CD14-positive monocyte (primary cell): ENCODE data around the gene RAB14. TPM values are rescaled to one million over a fixed set of nuclear protein-coding genes. Genes with fewer than 3 reads are reported as not detected.
A peak's percentile ranks its signal among the peaks of the same experiment; 100 is the strongest.

Experiments used
- DNase-seq, 3 donors: peaks; one replicate each; pipeline ENCODE4 v3.0.0-alpha.2; 2011 to 2022
- H2AFZ ChIP-seq: 2 replicates; pipeline ENCODE4 v1.6.0; 2012; ENCODE audit warnings: mild to moderate bottlenecking, low read depth, low read length, inconsistent platforms; ENCODE audit not compliant: insufficient read depth, poor library complexity, severe bottlenecking
- H3K27ac ChIP-seq, 2 donors: 1 replicate in 1 of 2; 2 replicates in 1 of 2; pipeline ENCODE4 v1.5.1; 2012 to 2013; ENCODE audit warnings: low read length in 2 of 2, control low read depth in 1 of 2, inconsistent platforms in 1 of 2, low read depth in 1 of 2, mild to moderate bottlenecking in 1 of 2
- H3K27me3 ChIP-seq, 2 donors: one replicate each; pipeline versions ENCODE4 v1.6.0 to v1.6.1; 2011 to 2013; ENCODE audit warnings: low read length in 2 of 2; ENCODE audit not compliant: control insufficient read depth in 2 of 2, insufficient read depth in 2 of 2
- H3K36me3 ChIP-seq, 2 donors: replicated peaks in 1 of 2; 1 replicate in 1 of 2; 2 replicates in 1 of 2; pipeline versions ENCODE4 v1.5.1 to v1.6.1; 2012 to 2013; ENCODE audit warnings: low read length in 2 of 2, control low read depth in 1 of 2, inconsistent platforms in 1 of 2, mild to moderate bottlenecking in 1 of 2; ENCODE audit not compliant: insufficient read depth in 2 of 2, control insufficient read depth in 1 of 2
- H3K4me1 ChIP-seq, 2 donors: 1 replicate in 1 of 2; 2 replicates in 1 of 2; pipeline versions ENCODE4 v1.5.1 to v1.6.1; 2012 to 2013; ENCODE audit warnings: low read length in 2 of 2, control low read depth in 1 of 2, inconsistent platforms in 1 of 2, mild to moderate bottlenecking in 1 of 2, moderate library complexity in 1 of 2; ENCODE audit not compliant: insufficient read depth in 2 of 2, control insufficient read depth in 1 of 2
- H3K4me2 ChIP-seq: replicated peaks from 2 replicates; pipeline ENCODE3; 2012; ENCODE audit warnings: low read length, moderate library complexity, mild to moderate bottlenecking; ENCODE audit not compliant: poor library complexity, severe bottlenecking; ENCODE audit errors: extremely low read depth
- H3K4me3 ChIP-seq, 3 experiments: fragments of 200-600 bp in 1 of 3; sonication (generic) in 1 of 3; replicated peaks in 1 of 3; 1 replicate in 2 of 3; 2 replicates in 1 of 3; pipeline ENCODE4 v1.5.1; 2011 to 2013; ENCODE audit warnings: low read length in 3 of 3, mild to moderate bottlenecking in 3 of 3, control low read depth in 2 of 3, low read depth in 2 of 3, inconsistent platforms in 1 of 3, moderate library complexity in 1 of 3
- H3K79me2 ChIP-seq: 2 replicates; pipeline ENCODE4 v1.6.0; 2012; ENCODE audit warnings: mild to moderate bottlenecking, control low read depth, inconsistent platforms, low read length, moderate library complexity; ENCODE audit not compliant: insufficient read depth
- H3K9ac ChIP-seq: 2 replicates; pipeline ENCODE4 v1.6.0; 2017; ENCODE audit warnings: low read length, mild to moderate bottlenecking; ENCODE audit not compliant: insufficient read depth, poor library complexity, severe bottlenecking
- H3K9me3 ChIP-seq, 2 donors: replicated peaks in 1 of 2; 1 replicate in 1 of 2; 2 replicates in 1 of 2; pipeline versions ENCODE4 v1.5.1 to v1.6.1; 2012 to 2013; ENCODE audit warnings: low read length in 2 of 2, control low read depth in 1 of 2; ENCODE audit not compliant: control insufficient read depth in 1 of 2, insufficient read depth in 1 of 2
- H4K20me1 ChIP-seq: 2 replicates; pipeline ENCODE4 v1.6.0; 2012; ENCODE audit warnings: mild to moderate bottlenecking, low read length, control low read depth, moderate library complexity; ENCODE audit not compliant: insufficient read depth
- H3K27ac Mint-ChIP-seq, 7 donors: one replicate each; pipeline ENCODE4 v1.8.0; 2020; ENCODE audit warnings: mild to moderate bottlenecking in 7 of 7, mixed read lengths in 7 of 7, moderate library complexity in 6 of 7, inconsistent platforms in 2 of 7
- H3K27me3 Mint-ChIP-seq, 3 donors: one replicate each; pipeline ENCODE4 v1.8.0; 2021 to 2022; ENCODE audit warnings: low read depth in 3 of 3, mild to moderate bottlenecking in 3 of 3, mixed read lengths in 3 of 3, moderate library complexity in 3 of 3, inconsistent platforms in 1 of 3
- H3K36me3 Mint-ChIP-seq, 2 donors: one replicate each; pipeline ENCODE4 v1.8.0; 2020; ENCODE audit warnings: mixed read lengths in 2 of 2, inconsistent platforms in 1 of 2, mild to moderate bottlenecking in 1 of 2
- H3K4me1 Mint-ChIP-seq: one replicate; pipeline ENCODE4 v1.8.0; 2020; ENCODE audit warnings: mild to moderate bottlenecking, mixed read lengths
- H3K4me3 Mint-ChIP-seq, 2 donors: one replicate each; pipeline ENCODE4 v1.8.0; 2020; ENCODE audit warnings: mild to moderate bottlenecking in 2 of 2, mixed read lengths in 2 of 2, moderate library complexity in 1 of 2
- H3K9me3 Mint-ChIP-seq, 7 donors: one replicate each; pipeline ENCODE4 v1.8.0; 2020 to 2022; ENCODE audit warnings: mixed read lengths in 7 of 7, mild to moderate bottlenecking in 6 of 7, moderate library complexity in 6 of 7, inconsistent platforms in 2 of 7
- CTCF ChIP-seq: fragments of 200-600 bp; IDR thresholded peaks from one replicate; pipeline ENCODE4 v1.8.0; 2022; ENCODE audit warnings: antibody characterized with exemption, mild to moderate bottlenecking
- WGBS: methylation state at CpG from one replicate; pipeline ENCODE4 v1.1.5; 2013; ENCODE audit warnings: missing lambda C conversion rate; ENCODE audit not compliant: insufficient coverage; 5-methylcytosine and 5-hydroxymethylcytosine counted together
- intact Hi-C, 2 donors: fragments of 100-400 bp; cut with micrococcal nuclease; formaldehyde crosslinking; loops; one replicate each; pipeline versions ENCODE4 v1.15.0 to v1.15.1; 2023
- polyA plus RNA-seq, 3 donors: library from polyadenylated mRNA; depleted of rRNA in 1 of 3; unstranded in 2 of 3; stranded (reverse) in 1 of 3; fragments of 300-500 nt in 2 of 3; fragments of >200 nt in 1 of 3; fragmentation: Illumina TruSeq in 2 of 3; gene quantifications; 1 replicate in 2 of 3; 2 replicates in 1 of 3; pipeline ENCODE4 v1.2.3, GENCODE V29; 2012 to 2021

RAB14 gene
- polyA plus RNA-seq, 3 donors, result 23.1 to 60.0 (median 44.4) TPM

GRCh38 chr9:121239071-121239470 is 37.4 kb upstream of the RAB14 start:
- H3K9ac ChIP-seq, result no peak overlapping the region
- Mint-ChIP-seq H3K27me3 (no peaks in the 10 kb centered on the region), H3K4me1 (peaks cover 26% of the 10 kb centered on the region), H3K27ac (no peak overlapping the region), H3K4me3 (no peak overlapping the region), H3K9me3 (peaks cover 0 to 8% (median 2%) of the 10 kb centered on the region in 7 donors), H3K36me3 (peaks cover 0 to 8% of the 10 kb centered on the region in 2 donors)
- no peaks in the 10 kb centered on the region for H3K27me3 ChIP-seq
- no peak for DNase-seq
- no peaks in the 10 kb centered on the region for H3K79me2 ChIP-seq
- no peak overlapping the region for H3K4me2 ChIP-seq
- TF ChIP-seq CTCF, result no peak
- peaks cover 19 to 22% of the 10 kb centered on the region in 2 donors for H3K4me1 ChIP-seq
- H3K36me3 ChIP-seq, result no peaks in the 10 kb centered on the region
- H4K20me1 ChIP-seq, result no peaks in the 10 kb centered on the region
- intact Hi-C loops, result loop anchor here in 1 of 2 donors (5.0 kb wide), 1 partner anchor 33 kb away; no protein-coding TSS in a partner anchor
- 93% methylated on average over 2 of the region's 3 CpGs for WGBS
- no peak overlapping the region for H2AFZ ChIP-seq
- no peak overlapping the region for H3K4me3 ChIP-seq
- H3K27ac ChIP-seq, result no peak overlapping the region
- H3K9me3 ChIP-seq, result peaks cover 0 to 4% of the 10 kb centered on the region in 2 donors

- Histone ChIP-seq H2AFZ (no peak overlapping the region), H4K20me1 (no peaks in the 10 kb centered on the region), H3K4me2 (no peak overlapping the region), H3K36me3 (no peaks in the 10 kb centered on the region), H3K9me3 (no peaks in the 10 kb centered on the region), H3K27ac (no peak overlapping the region), H3K79me2 (no peaks in the 10 kb centered on the region), H3K4me3 (no peak overlapping the region), H3K9ac (no peak overlapping the region), H3K4me1 (peaks cover 28 to 34% of the 10 kb centered on the region in 2 donors), H3K27me3 (no peaks in the 10 kb centered on the region)
- Mint-ChIP-seq H3K4me3 (no peak overlapping the region), H3K27ac (no peak overlapping the region), H3K36me3 (peaks cover 0 to 6% of the 10 kb centered on the region in 2 donors), H3K27me3 (no peaks in the 10 kb centered on the region), H3K9me3 (peaks cover 0 to under 1% (median 0%) of the 10 kb centered on the region in 7 donors), H3K4me1 (peaks cover 36% of the 10 kb centered on the region)
- intact Hi-C loops, result loop anchor here in 1 of 2 donors (5.0 kb wide), 1 partner anchor 34 kb away; no protein-coding TSS in a partner anchor
- no peak for TF ChIP-seq CTCF
- 100% methylated on average over 1 of the region's 3 CpGs for WGBS
- peak in 1 of 3 donors; percentile 23 for DNase-seq
These were observed 36.2 kb upstream of the RAB14 start for GRCh38 chr9:121237916-121238315.
